Lower leg skin (tissue), 3 donors: Measurements from ENCODE around the gene FAM111A.

Source experiments
- CTCF ChIP-seq, 3 donors: fragments of 450-650 bp; IDR thresholded peaks; one replicate each; pipeline ENCODE4 v1.5.1; 2016; ENCODE audit warnings: antibody characterized with exemption in 3 of 3, mild to moderate bottlenecking in 3 of 3, moderate library complexity in 2 of 3
- POLR2A ChIP-seq, 2 donors: fragments of 450-650 bp; IDR thresholded peaks; one replicate each; pipeline ENCODE4 v1.6.1; 2016 to 2017; ENCODE audit warnings: antibody characterized with exemption in 2 of 2, mild to moderate bottlenecking in 1 of 2, moderate library complexity in 1 of 2

DNA sequence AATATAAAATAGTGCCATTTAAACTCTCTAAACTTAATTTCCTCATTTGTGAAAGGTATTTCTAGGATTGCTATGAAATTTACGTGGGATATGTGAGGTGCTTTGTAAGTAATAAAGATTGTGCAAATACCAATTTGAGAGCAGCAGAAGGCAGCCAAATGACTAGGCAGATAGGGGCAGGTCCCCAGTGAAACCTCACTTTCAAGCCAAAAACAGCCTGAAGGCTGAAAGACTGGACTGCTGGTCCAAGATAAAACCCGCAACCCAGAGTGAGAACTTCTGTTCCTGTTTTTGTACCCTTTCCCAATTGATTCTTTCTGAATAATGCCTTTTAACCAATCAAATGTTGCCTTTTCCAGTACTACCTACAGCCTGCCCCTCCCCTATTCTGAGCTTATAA lies 36.5 kb downstream of the FAM111A start:
- TF ChIP-seq CTCF (IDR thresholded peaks at IDR 0.05) (no peak), POLR2A (IDR thresholded peaks at IDR 0.05) (no peak)
